ENCODE results near the gene CCL11. TPM values are rescaled to one million over a fixed set of nuclear protein-coding genes. Genes with fewer than 3 reads are reported as not detected.

Gene CCL11
- not detected in 2 replicates for total RNA-seq (ENCODE audit: low replicate concordance)
- long read RNA-seq: 0 reads

DNA sequence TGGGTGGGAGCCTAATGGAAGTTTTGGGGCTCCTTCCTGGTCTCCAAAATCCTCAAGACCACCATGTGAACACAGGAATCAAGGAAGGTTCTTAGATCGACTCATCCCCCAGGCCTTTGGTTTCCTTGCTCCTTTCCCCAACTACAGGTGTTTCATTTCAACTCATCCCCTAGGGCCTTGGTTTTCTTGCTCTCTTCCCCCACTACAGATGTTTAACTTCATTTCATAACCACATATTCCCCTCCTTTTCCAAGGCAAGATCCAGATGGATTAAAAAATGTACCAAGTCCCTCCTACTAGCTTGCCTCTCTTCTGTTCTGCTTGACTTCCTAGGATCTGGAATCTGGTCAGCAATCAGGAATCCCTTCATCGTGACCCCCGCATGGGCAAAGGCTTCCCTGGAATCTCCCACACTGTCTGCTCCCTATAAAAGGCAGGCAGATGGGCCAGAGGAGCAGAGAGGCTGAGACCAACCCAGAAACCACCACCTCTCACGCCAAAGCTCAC is at the start of gene CCL11:
Gene CCL11 (plus strand): TSS at position 457 of the 507 bp plus-strand sequence. CDS start 67 bp downstream, outside the sequence.
- no peaks in the 10 kb centered on the region for H3K4me1 Mint-ChIP-seq (ENCODE audit: unreplicated experiment)
- peaks cover 5% of the 10 kb centered on the region for H3K9me3 Mint-ChIP-seq
- DNase-seq (ENCODE audit: extremely low spot score, unreplicated experiment): no peak
- no peak within 1 kb of the TSS for H3K27ac Mint-ChIP-seq
- H3K27me3 Mint-ChIP-seq: peaks cover 61% of the 10 kb centered on the region
- H3K4me3 Mint-ChIP-seq: no peak within 1 kb of the TSS
- TF ChIP-seq, protein P1, sequence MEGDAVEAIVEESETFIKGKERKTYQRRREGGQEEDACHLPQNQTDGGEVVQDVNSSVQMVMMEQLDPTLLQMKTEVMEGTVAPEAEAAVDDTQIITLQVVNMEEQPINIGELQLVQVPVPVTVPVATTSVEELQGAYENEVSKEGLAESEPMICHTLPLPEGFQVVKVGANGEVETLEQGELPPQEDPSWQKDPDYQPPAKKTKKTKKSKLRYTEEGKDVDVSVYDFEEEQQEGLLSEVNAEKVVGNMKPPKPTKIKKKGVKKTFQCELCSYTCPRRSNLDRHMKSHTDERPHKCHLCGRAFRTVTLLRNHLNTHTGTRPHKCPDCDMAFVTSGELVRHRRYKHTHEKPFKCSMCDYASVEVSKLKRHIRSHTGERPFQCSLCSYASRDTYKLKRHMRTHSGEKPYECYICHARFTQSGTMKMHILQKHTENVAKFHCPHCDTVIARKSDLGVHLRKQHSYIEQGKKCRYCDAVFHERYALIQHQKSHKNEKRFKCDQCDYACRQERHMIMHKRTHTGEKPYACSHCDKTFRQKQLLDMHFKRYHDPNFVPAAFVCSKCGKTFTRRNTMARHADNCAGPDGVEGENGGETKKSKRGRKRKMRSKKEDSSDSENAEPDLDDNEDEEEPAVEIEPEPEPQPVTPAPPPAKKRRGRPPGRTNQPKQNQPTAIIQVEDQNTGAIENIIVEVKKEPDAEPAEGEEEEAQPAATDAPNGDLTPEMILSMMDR (conservative IDR thresholded peaks at IDR 0.05): no peak
- H3K36me3 Mint-ChIP-seq: no peaks in the 10 kb centered on the region

GRCh38 chr17:34236281-34236892 is 49.2 kb upstream of the CCL11 start:
- Mint-ChIP-seq H3K4me3 (no peak overlapping the region), H3K27ac (no peak overlapping the region), H3K36me3 (no peaks in the 10 kb centered on the region), H3K27me3 (peaks cover 7% of the 10 kb centered on the region), H3K9me3 (no peaks in the 10 kb centered on the region), H3K4me1 (ENCODE audit: unreplicated experiment) (peaks cover 46% of the 10 kb centered on the region)
- no peak for DNase-seq (ENCODE audit: extremely low spot score, unreplicated experiment)
- TF ChIP-seq, protein P1 (conservative IDR thresholded peaks at IDR 0.05): no peak

DNA sequence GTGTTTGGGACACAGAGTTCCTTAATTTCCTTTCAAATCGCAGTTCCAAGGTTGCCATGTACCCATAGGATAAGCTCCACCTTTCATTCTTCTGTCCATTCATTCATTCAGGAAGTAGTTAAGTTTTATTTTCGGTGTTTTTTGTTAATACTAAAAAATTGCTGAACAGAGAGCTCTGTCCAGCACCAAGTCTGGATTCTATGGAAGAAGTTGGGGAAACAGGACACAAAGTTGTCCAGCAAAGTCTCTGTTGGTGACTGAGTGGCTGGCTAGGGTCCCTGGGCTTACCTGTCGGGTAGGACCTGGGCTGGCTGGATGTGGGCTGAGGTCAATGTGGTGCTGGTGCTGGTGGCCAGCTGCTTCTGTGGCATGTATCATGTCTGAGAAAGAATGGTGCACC is 48.1 kb upstream of the CCL11 start:
- no peak overlapping the region for H3K27ac Mint-ChIP-seq
- peaks cover 7% of the 10 kb centered on the region for H3K27me3 Mint-ChIP-seq
- H3K4me1 Mint-ChIP-seq (ENCODE audit: unreplicated experiment): peaks cover 46% of the 10 kb centered on the region
- H3K9me3 Mint-ChIP-seq: no peaks in the 10 kb centered on the region
- no peaks in the 10 kb centered on the region for H3K36me3 Mint-ChIP-seq
- H3K4me3 Mint-ChIP-seq: no peak overlapping the region
- TF ChIP-seq, protein P1 (conservative IDR thresholded peaks at IDR 0.05): no peak
- DNase-seq (ENCODE audit: extremely low spot score, unreplicated experiment): no peak

- TF ChIP-seq, protein P1 (conservative IDR thresholded peaks at IDR 0.05): no peak
- no peak for DNase-seq (ENCODE audit: extremely low spot score, unreplicated experiment)
- Mint-ChIP-seq H3K36me3 (no peaks in the 10 kb centered on the region), H3K27ac (no peak overlapping the region), H3K27me3 (peaks cover 3% of the 10 kb centered on the region), H3K4me3 (no peak overlapping the region), H3K9me3 (no peaks in the 10 kb centered on the region), H3K4me1 (ENCODE audit: unreplicated experiment) (peaks cover 23% of the 10 kb centered on the region)
Measured at GRCh38 chr17:34241062-34241461, 44.5 kb upstream of the CCL11 start.

DNA sequence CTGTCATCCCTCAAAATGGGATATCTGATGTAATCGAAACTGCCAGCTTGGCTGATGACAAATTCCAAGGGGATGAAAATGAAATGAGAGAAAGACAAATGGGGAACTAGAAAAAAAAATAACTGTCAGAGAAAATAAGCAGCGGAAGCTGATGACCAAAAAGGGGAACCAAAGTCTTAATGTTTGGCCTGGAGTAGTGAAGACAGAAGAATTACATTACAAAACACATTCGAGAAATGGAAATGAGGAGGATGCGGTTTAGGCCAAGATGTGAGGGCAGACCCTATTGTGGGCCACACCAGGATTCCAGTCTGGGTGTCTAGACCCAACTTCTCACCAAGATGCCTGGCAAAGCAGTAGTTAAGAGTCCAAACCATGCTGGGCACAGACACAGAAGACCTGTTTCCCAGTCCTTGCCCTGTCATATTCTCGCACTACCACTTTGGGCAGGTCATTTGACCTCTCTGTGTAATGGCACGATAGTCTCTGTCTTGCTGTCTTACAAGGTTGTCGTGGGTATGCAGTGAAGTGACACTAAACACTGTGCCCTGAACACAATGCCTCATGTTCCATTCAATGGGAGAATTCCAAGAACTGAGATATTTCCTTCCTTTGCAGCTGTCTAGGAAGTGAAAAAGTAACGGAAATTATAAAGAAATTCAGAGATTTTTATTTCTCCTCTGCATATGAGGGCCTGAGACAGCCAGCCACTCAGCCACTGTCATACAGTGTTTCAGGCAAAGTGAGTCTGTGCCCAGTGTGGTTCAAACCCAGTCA is 42.8 kb upstream of the CCL11 start:
- no peak for DNase-seq (ENCODE audit: extremely low spot score, unreplicated experiment)
- no peak overlapping the region for H3K27ac Mint-ChIP-seq
- peaks cover 15% of the 10 kb centered on the region for H3K4me1 Mint-ChIP-seq (ENCODE audit: unreplicated experiment)
- H3K36me3 Mint-ChIP-seq: no peaks in the 10 kb centered on the region
- no peaks in the 10 kb centered on the region for H3K9me3 Mint-ChIP-seq
- H3K27me3 Mint-ChIP-seq: peaks cover 5% of the 10 kb centered on the region
- TF ChIP-seq, protein P1 (conservative IDR thresholded peaks at IDR 0.05): no peak
- no peak overlapping the region for H3K4me3 Mint-ChIP-seq

Measured in type B pancreatic cell (in vitro differentiated cells).